Skeletal muscle tissue (tissue), 4 donors: ENCODE results near the gene PLCB1. TPM values are rescaled to one million over a fixed set of nuclear protein-coding genes. Genes with fewer than 3 reads are reported as not detected.

ENCODE experiments used
- H3K27ac ChIP-seq: one replicate; pipeline ENCODE4 v1.7.0; 2013; ENCODE audit warnings: mild to moderate bottlenecking, low read depth, low read length, inconsistent platforms
- H3K27me3 ChIP-seq, 3 donors: one replicate each; pipeline ENCODE4 v1.7.0; 2013; ENCODE audit warnings: low read length in 3 of 3; ENCODE audit not compliant: control insufficient read depth in 3 of 3, insufficient read depth in 3 of 3
- H3K36me3 ChIP-seq, 3 donors: one replicate each; pipeline ENCODE4 v1.7.0; 2013; ENCODE audit warnings: low read length in 3 of 3; ENCODE audit not compliant: control insufficient read depth in 3 of 3, insufficient read depth in 3 of 3
- H3K4me1 ChIP-seq, 3 donors: one replicate each; pipeline ENCODE4 v1.7.0; 2013; ENCODE audit warnings: low read length in 3 of 3, mild to moderate bottlenecking in 3 of 3; ENCODE audit not compliant: control insufficient read depth in 3 of 3, insufficient read depth in 3 of 3
- H3K4me3 ChIP-seq, 3 donors: one replicate each; pipeline ENCODE4 v1.7.0; 2013; ENCODE audit warnings: low read length in 3 of 3
- H3K9ac ChIP-seq, 3 donors: one replicate each; pipeline ENCODE4 v1.7.0; 2013; ENCODE audit warnings: low read length in 3 of 3, mild to moderate bottlenecking in 3 of 3, moderate library complexity in 2 of 3, low read depth in 1 of 3
- H3K9me3 ChIP-seq, 3 donors: one replicate each; pipeline ENCODE4 v1.7.0; 2013; ENCODE audit warnings: low read length in 3 of 3; ENCODE audit not compliant: control insufficient read depth in 3 of 3
- total RNA-seq: library from RNA; depleted of rRNA; stranded (reverse); fragments of >200 nt; gene quantifications from one replicate; pipeline ENCODE4 v1.2.3, GENCODE V29; 2014
- donor health status: Osteomylitis.

Gene PLCB1
- total RNA-seq, 1 donor from 2014 or later, result 13.0 TPM

DNA sequence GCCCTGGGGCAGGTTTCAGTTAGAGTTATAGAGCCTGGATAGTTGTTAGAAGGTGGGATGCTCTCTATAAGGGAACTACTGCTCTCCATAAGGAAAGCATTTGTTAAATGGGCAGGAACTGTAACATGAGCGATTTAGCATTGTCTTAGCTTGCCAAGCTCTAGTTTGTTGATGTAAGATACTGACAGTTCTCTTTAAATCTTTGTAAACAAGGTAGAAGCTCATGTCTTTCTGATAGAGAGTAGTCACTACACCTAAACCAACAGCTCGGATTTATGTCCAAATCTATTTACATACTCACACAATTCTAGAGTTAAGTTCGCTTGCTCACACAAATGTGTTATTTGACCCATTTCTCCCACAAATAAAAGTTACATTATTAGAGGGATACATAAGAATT lies 87.3 kb downstream of the PLCB1 start:
- H3K9me3 ChIP-seq, result no peaks in the 10 kb centered on the region
- no peak overlapping the region for H3K9ac ChIP-seq
- peaks cover 0 to 5% (median 3%) of the 10 kb centered on the region in 3 donors for H3K4me1 ChIP-seq
- H3K27ac ChIP-seq, result no peak overlapping the region
- H3K27me3 ChIP-seq, result no peaks in the 10 kb centered on the region
- no peaks in the 10 kb centered on the region for H3K36me3 ChIP-seq
- H3K4me3 ChIP-seq, result no peak overlapping the region

DNA sequence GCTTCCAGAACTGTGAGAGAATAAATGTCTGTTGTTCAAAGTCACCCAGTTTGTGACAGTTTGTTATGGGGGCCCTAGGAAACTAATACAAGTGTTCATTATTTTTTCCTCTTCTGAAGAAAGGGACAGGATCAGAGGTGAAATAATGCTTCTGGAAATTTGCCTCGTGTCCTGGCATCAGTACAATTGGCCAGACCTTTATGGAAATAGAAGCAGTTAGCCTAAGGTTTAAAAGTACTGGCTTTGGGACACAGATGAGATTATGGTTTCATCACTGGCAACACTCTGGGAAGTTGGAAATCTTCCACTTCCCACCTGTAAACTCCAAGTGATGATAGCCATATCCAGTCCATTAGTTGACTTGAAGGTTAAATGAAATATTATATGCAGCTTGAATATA lies 88.7 kb downstream of the PLCB1 start:
- no peaks in the 10 kb centered on the region for H3K36me3 ChIP-seq
- no peaks in the 10 kb centered on the region for H3K9me3 ChIP-seq
- H3K27ac ChIP-seq, result no peak overlapping the region
- no peak overlapping the region for H3K4me3 ChIP-seq
- H3K4me1 ChIP-seq, result no peaks in the 10 kb centered on the region
- no peaks in the 10 kb centered on the region for H3K27me3 ChIP-seq
- no peak overlapping the region for H3K9ac ChIP-seq

DNA sequence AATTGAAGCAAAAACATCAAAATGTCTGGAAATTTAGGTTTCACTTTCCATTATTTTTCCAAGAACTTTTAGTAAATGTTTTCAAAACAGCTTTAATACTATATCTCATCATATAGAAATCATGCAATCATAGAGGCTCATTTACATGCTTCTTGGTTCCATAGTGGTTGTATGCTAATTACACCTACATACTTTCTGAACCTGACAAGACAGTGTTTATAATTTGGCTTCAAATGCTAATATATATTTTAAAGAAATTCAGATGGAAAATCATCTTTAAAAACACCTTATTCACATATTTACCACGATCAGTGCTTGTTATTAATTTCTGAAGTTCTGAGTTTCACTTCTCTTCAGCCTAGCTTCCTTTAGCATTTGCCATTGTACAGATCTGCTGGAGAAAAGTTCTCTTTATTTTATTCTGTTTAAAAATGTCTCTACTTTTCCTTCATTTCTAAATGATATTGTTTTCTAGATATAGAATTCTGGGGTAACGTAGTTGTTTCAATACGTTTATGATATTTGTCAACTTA lies 89.9 kb downstream of the PLCB1 start:
- Histone ChIP-seq H3K27me3 (no peaks in the 10 kb centered on the region), H3K9me3 (no peaks in the 10 kb centered on the region), H3K36me3 (no peaks in the 10 kb centered on the region), H3K4me3 (no peak overlapping the region), H3K9ac (no peak overlapping the region), H3K27ac (no peak overlapping the region), H3K4me1 (no peaks in the 10 kb centered on the region)

GRCh38 chr20:8223091-8223870 lies 91.2 kb downstream of the PLCB1 start:
- no peak overlapping the region for H3K27ac ChIP-seq
- H3K27me3 ChIP-seq, result no peaks in the 10 kb centered on the region
- H3K4me1 ChIP-seq, result no peaks in the 10 kb centered on the region
- H3K4me3 ChIP-seq, result no peak overlapping the region
- H3K36me3 ChIP-seq, result no peaks in the 10 kb centered on the region
- no peaks in the 10 kb centered on the region for H3K9me3 ChIP-seq
- H3K9ac ChIP-seq, result no peak overlapping the region

DNA sequence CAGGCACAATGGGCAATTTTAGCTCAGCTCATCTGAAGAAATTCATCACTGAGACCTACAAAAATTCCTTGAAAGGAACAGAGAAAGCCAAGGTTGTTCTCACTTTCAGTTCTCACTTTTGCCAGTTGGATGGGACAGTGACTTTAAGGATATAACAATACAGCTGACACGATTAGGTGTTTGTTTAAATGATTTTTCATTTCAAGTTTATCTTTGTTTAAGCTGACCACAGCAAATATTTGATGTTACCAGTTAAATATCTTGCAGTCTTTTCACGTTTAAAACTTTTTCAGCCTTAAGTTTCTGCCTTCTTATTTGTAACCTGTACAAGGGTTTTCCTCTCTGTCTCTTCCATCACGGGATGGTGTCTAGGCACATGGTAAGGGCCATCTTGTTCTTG lies 93.6 kb downstream of the PLCB1 start:
- Histone ChIP-seq H3K36me3 (no peaks in the 10 kb centered on the region), H3K4me3 (no peak overlapping the region), H3K4me1 (no peaks in the 10 kb centered on the region), H3K9me3 (no peaks in the 10 kb centered on the region), H3K9ac (no peak overlapping the region), H3K27me3 (no peaks in the 10 kb centered on the region), H3K27ac (no peak overlapping the region)

- H3K4me1 ChIP-seq, result no peaks in the 10 kb centered on the region
- H3K4me3 ChIP-seq, result no peak overlapping the region
- H3K9me3 ChIP-seq, result no peaks in the 10 kb centered on the region
- no peak overlapping the region for H3K27ac ChIP-seq
- H3K9ac ChIP-seq, result no peak overlapping the region
- no peaks in the 10 kb centered on the region for H3K36me3 ChIP-seq
- no peaks in the 10 kb centered on the region for H3K27me3 ChIP-seq
Observed at GRCh38 chr20:8226106-8226505, 94.0 kb downstream of the PLCB1 start.

GRCh38 chr20:8227293-8227692 lies 95.2 kb downstream of the PLCB1 start:
- Histone ChIP-seq H3K27me3 (no peaks in the 10 kb centered on the region), H3K4me1 (peaks cover 0 to 9% (median 4%) of the 10 kb centered on the region in 3 donors), H3K36me3 (no peaks in the 10 kb centered on the region), H3K9me3 (no peaks in the 10 kb centered on the region), H3K4me3 (no peak overlapping the region), H3K9ac (no peak overlapping the region), H3K27ac (no peak overlapping the region)

DNA sequence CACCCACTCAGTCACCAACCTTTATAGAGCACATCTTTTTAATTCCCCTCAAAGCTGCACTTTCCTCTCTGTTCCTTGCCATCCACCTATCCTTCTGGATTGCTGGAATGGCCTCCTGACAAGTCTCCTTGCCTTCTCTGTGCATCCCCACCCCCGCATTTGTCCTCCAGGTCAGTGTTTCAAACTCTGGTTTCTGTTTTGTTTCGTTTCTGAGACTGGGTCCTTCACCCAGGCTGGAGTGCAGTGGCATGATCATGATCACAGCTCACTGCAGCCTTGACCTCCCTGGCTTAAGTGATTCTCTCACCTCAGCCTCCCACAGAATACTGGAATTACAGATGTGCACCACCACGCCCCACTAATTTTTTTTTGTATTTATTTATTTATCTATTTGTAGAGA lies 96.2 kb downstream of the PLCB1 start:
- peaks cover 0 to 15% (median 10%) of the 10 kb centered on the region in 3 donors for H3K4me1 ChIP-seq

DNA sequence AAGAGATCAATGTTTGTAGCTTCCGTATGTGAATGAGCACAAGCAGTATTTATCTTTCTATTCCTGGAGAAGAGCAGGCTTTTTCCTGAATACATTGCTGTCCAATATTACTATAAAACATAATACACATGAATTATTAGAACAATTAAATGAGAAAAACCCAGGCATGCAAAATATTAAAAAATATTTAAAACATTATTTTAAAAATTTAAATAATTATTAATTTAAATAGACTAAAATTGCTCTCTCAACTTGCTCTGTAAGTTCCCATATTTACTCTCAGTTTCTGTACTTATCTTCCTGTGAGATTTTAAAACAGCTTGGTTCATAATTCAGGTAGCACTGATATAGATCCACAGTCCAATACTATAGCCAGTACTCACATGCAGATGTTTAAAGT lies 97.0 kb downstream of the PLCB1 start:
- H3K9ac ChIP-seq, result no peak overlapping the region
- peaks cover 2 to 21% (median 13%) of the 10 kb centered on the region in 3 donors for H3K4me1 ChIP-seq
- H3K4me3 ChIP-seq, result no peak overlapping the region
- no peaks in the 10 kb centered on the region for H3K27me3 ChIP-seq
- H3K27ac ChIP-seq, result no peak overlapping the region
- H3K9me3 ChIP-seq, result no peaks in the 10 kb centered on the region
- no peaks in the 10 kb centered on the region for H3K36me3 ChIP-seq

More for the DNA sequence above, 96.2 kb downstream of the PLCB1 start:
- Histone ChIP-seq H3K27me3 (no peaks in the 10 kb centered on the region), H3K36me3 (no peaks in the 10 kb centered on the region), H3K9ac (no peak overlapping the region), H3K4me3 (no peak overlapping the region), H3K27ac (no peak overlapping the region), H3K9me3 (no peaks in the 10 kb centered on the region)

- H3K9me3 ChIP-seq, result no peaks in the 10 kb centered on the region
- no peak overlapping the region for H3K27ac ChIP-seq
- H3K4me3 ChIP-seq, result no peak overlapping the region
- H3K36me3 ChIP-seq, result no peaks in the 10 kb centered on the region
- H3K9ac ChIP-seq, result no peak overlapping the region
- no peaks in the 10 kb centered on the region for H3K27me3 ChIP-seq
- H3K4me1 ChIP-seq, result peaks cover 11 to 29% (median 16%) of the 10 kb centered on the region in 3 donors
Observed at GRCh38 chr20:8231038-8231437, 99.0 kb downstream of the PLCB1 start.
